SK-N-SH treated with all-trans-retinoic acid at 6 μM for 48 hours (cell line): Measurements from ENCODE around the gene AP3B1.

ENCODE experiments used
- CREB5 ChIP-seq: fragments of 250-450 bp; sonication (Bioruptor Pico); IDR thresholded peaks from 2 replicates; pipeline ENCODE4 v1.5.1; 2020; ENCODE audit warnings: low read depth, mild to moderate bottlenecking, moderate library complexity
- PATZ1 ChIP-seq: fragments of 250-450 bp; sonication (Bioruptor Pico); IDR thresholded peaks from 2 replicates; pipeline ENCODE4 v1.8.0; 2020; ENCODE audit warnings: mild to moderate bottlenecking, moderate library complexity, borderline replicate concordance
- POU6F1 ChIP-seq: fragments of 250-450 bp; sonication (Bioruptor Pico); IDR thresholded peaks from 2 replicates; pipeline ENCODE4 v1.8.0; 2021; ENCODE audit warnings: low read depth, mild to moderate bottlenecking, moderate library complexity, borderline replicate concordance
- TSHZ2 ChIP-seq: fragments of 250-450 bp; sonication (Bioruptor Pico); IDR thresholded peaks from 2 replicates; pipeline ENCODE4 v1.5.0; 2020; ENCODE audit warnings: mild to moderate bottlenecking, moderate library complexity
- ZC3H10 ChIP-seq: fragments of 250-450 bp; sonication (Bioruptor Pico); IDR thresholded peaks from 2 replicates; pipeline ENCODE4 v1.5.1; 2021; ENCODE audit warnings: mild to moderate bottlenecking, moderate library complexity
- ZFP30 ChIP-seq: fragments of 450-650 bp; formaldehyde crosslinking; IDR thresholded peaks from 2 replicates; pipeline ENCODE4 v1.5.0; 2022; ENCODE audit warnings: mild to moderate bottlenecking, moderate library complexity

GRCh38 chr5:78300464-78301045 lies 6.1 kb upstream of the AP3B1 start:
- no peak for TF ChIP-seq TSHZ2 (CRISPR knock-in tag)
- TF ChIP-seq POU6F1, result no peak
- no peak for TF ChIP-seq ZC3H10 (CRISPR knock-in tag)
- no peak for TF ChIP-seq CREB5
- TF ChIP-seq ZFP30 (CRISPR knock-in tag), result no peak
- no peak for TF ChIP-seq PATZ1 (CRISPR knock-in tag)
